Caco-2 (cell line): Measurements from ENCODE around the gene FCHSD2. TPM values are rescaled to one million over a fixed set of nuclear protein-coding genes. Genes with fewer than 3 reads are reported as not detected.

Experiments used
- BruUV-seq: library from RNA; stranded (reverse); fragments of 400-500 nt; replicated peaks from 2 replicates; lab custom pipeline; 2021; lab: Mats Ljungman, UMichigan
- CTCF ChIA-PET: fragments of 300-600 bp; sonication (Branson Sonifier 250); formaldehyde crosslinking; loops from one replicate; lab custom pipeline; 2022; ENCODE audit warnings: antibody characterized with exemption; lab: Charles Lee
- POLR2A ChIA-PET: fragments of 300-600 bp; sonication (Branson Sonifier 250); formaldehyde crosslinking; loops from one replicate; lab custom pipeline; 2022; ENCODE audit warnings: antibody characterized with exemption; lab: Charles Lee
- DNase-seq, 2 experiments: peaks; one replicate each; pipeline versions ENCODE4 v3.0.0 to v3.0.0-alpha.2; 2020 to 2022
- H3K27me3 ChIP-seq: replicated peaks from 2 replicates; pipeline ENCODE4 v1.6.0; 2011; ENCODE audit warnings: low read length; ENCODE audit not compliant: control insufficient read depth, insufficient read depth
- H3K36me3 ChIP-seq: 2 replicates; pipeline ENCODE4 v1.5.1; 2011; ENCODE audit warnings: low read length; ENCODE audit not compliant: control insufficient read depth, insufficient read depth
- H3K4me1 ChIP-seq: fragments of 250-450 bp; sonication (Bioruptor Pico); 2 replicates; pipeline ENCODE4 v1.5.1; 2020; ENCODE audit warnings: mild to moderate bottlenecking
- H3K4me3 ChIP-seq: 2 replicates; pipeline ENCODE4 v1.5.1; 2011; ENCODE audit warnings: low read depth, mild to moderate bottlenecking, control low read depth, low read length
- H3K9me3 ChIP-seq: fragments of 250-450 bp; sonication (Bioruptor Pico); 2 replicates; pipeline ENCODE4 v1.5.1; 2020; ENCODE audit warnings: mild to moderate bottlenecking, moderate library complexity
- H3K27ac Mint-ChIP-seq: one replicate; pipeline ENCODE4 v1.8.0; 2022; ENCODE audit warnings: mixed read lengths; ENCODE audit not compliant: unreplicated experiment
- H3K27me3 Mint-ChIP-seq: one replicate; pipeline ENCODE4 v1.8.0; 2022; ENCODE audit warnings: mixed read lengths; ENCODE audit not compliant: insufficient read depth, unreplicated experiment
- H3K36me3 Mint-ChIP-seq: one replicate; pipeline ENCODE4 v1.8.0; 2022; ENCODE audit warnings: mild to moderate bottlenecking, mixed read lengths; ENCODE audit not compliant: insufficient read depth, unreplicated experiment
- H3K4me1 Mint-ChIP-seq: one replicate; pipeline ENCODE4 v1.8.0; 2022; ENCODE audit warnings: low read depth, mixed read lengths; ENCODE audit not compliant: unreplicated experiment
- H3K4me3 Mint-ChIP-seq: one replicate; pipeline ENCODE4 v1.8.0; 2022; ENCODE audit warnings: mild to moderate bottlenecking, moderate library complexity, mixed read lengths; ENCODE audit not compliant: unreplicated experiment
- H3K9me3 Mint-ChIP-seq: one replicate; pipeline ENCODE4 v1.8.0; 2022; ENCODE audit warnings: mixed read lengths; ENCODE audit not compliant: unreplicated experiment
- CTCF ChIP-seq, 2 experiments: fragments of 200-600 bp in 1 of 2; IDR thresholded peaks; 1 replicate in 1 of 2; 2 replicates in 1 of 2; pipeline versions ENCODE4 v1.5.1 to v1.8.0; 2011 to 2022; ENCODE audit warnings: antibody characterized with exemption in 1 of 2, control low read depth in 1 of 2, inconsistent platforms in 1 of 2, low read depth in 1 of 2, low read length in 1 of 2, mild to moderate bottlenecking in 1 of 2, moderate library complexity in 1 of 2; ENCODE audit not compliant: insufficient read depth in 1 of 2, severe bottlenecking in 1 of 2, unreplicated experiment in 1 of 2
- intact Hi-C: fragments of 100-400 bp; cut with micrococcal nuclease; formaldehyde crosslinking; loops from one replicate; pipeline ENCODE4 v1.10.0; 2022; ENCODE audit not compliant: unreplicated experiment
- total RNA-seq: library from RNA; stranded (reverse); gene quantifications from 2 replicates; pipeline ENCODE4 v1.2.3, GENCODE V29; 2022

The FCHSD2 gene
- total RNA-seq, 1 experiment from 2014 or later = 32.7 TPM

- Mint-ChIP-seq H3K9me3 (no peaks in the 10 kb centered on the region), H3K4me3 (no peak overlapping the region), H3K27me3 (no peaks in the 10 kb centered on the region), H3K27ac (no peak overlapping the region), H3K36me3 (no peaks in the 10 kb centered on the region), H3K4me1 (no peaks in the 10 kb centered on the region)
- intact Hi-C loops = no loop called here
- peaks cover 1% of the 10 kb centered on the region; the same call in 1 of the 2 replicates for H3K36me3 ChIP-seq
- no peaks in the 10 kb centered on the region for H3K4me1 ChIP-seq
- no peak overlapping the region for H3K4me3 ChIP-seq
- 0 out of 2 replicates have a peak, but pooled peaks cover 2% of the 10 kb centered on the region for H3K9me3 ChIP-seq
- ChIA-PET CTCF (no interaction called here), POLR2A (interaction anchor here (0.6 kb wide), 1 partner anchor 614 kb away, joined by 9 read pairs; no protein-coding TSS in a partner anchor)
- no TSS peak for BruUV-seq
- no peaks in the 10 kb centered on the region for H3K27me3 ChIP-seq
- no peak for DNase-seq
- no peak for TF ChIP-seq CTCF (IDR thresholded peaks at IDR 0.05; ENCODE audit: insufficient read depth in 1 of 2, low read depth in 1 of 2, low read length in 1 of 2, severe bottlenecking in 1 of 2, unreplicated experiment in 1 of 2)
Measured at GRCh38 chr11:73117071-73117470, 25.0 kb downstream of the FCHSD2 start.

- TF ChIP-seq CTCF (IDR thresholded peaks at IDR 0.05; ENCODE audit: insufficient read depth in 1 of 2, low read depth in 1 of 2, low read length in 1 of 2, severe bottlenecking in 1 of 2, unreplicated experiment in 1 of 2) = no peak
- ChIA-PET POLR2A (interaction anchor here (0.6 kb wide), 1 partner anchor 613 kb away, joined by 9 read pairs; no protein-coding TSS in a partner anchor), CTCF (no interaction called here)
- Mint-ChIP-seq H3K4me1 (no peaks in the 10 kb centered on the region), H3K9me3 (peaks cover 3% of the 10 kb centered on the region), H3K36me3 (no peaks in the 10 kb centered on the region), H3K27ac (no peak overlapping the region), H3K27me3 (no peaks in the 10 kb centered on the region), H3K4me3 (no peak overlapping the region)
- no peak overlapping the region for H3K4me3 ChIP-seq
- H3K36me3 ChIP-seq = peaks cover 1% of the 10 kb centered on the region; the same call in 1 of the 2 replicates
- no TSS peak for BruUV-seq
- intact Hi-C loops = no loop called here
- DNase-seq = no peak
- H3K9me3 ChIP-seq = 0 out of 2 replicates have a peak, but pooled peaks cover 2% of the 10 kb centered on the region
- no peaks in the 10 kb centered on the region for H3K4me1 ChIP-seq
- no peaks in the 10 kb centered on the region for H3K27me3 ChIP-seq
Measured at GRCh38 chr11:73116636-73117035, 25.5 kb downstream of the FCHSD2 start.

GRCh38 chr11:73114835-73115220, 27.3 kb downstream of the FCHSD2 start:
- Histone ChIP-seq H3K9me3 (0 out of 2 replicates have a peak, but pooled peaks cover 2% of the 10 kb centered on the region), H3K27me3 (no peaks in the 10 kb centered on the region), H3K4me1 (no peaks in the 10 kb centered on the region), H3K36me3 (peaks cover 1% of the 10 kb centered on the region; the same call in 1 of the 2 replicates), H3K4me3 (no peak overlapping the region)
- H3K9me3 Mint-ChIP-seq = peaks cover 21% of the 10 kb centered on the region
- BruUV-seq = no TSS peak
- no peaks in the 10 kb centered on the region for H3K36me3 Mint-ChIP-seq
- no peak overlapping the region for H3K27ac Mint-ChIP-seq
- TF ChIP-seq CTCF (IDR thresholded peaks at IDR 0.05; ENCODE audit: insufficient read depth in 1 of 2, low read depth in 1 of 2, low read length in 1 of 2, severe bottlenecking in 1 of 2, unreplicated experiment in 1 of 2) = no peak
- H3K4me3 Mint-ChIP-seq = no peak overlapping the region
- DNase-seq = no peak
- POLR2A ChIA-PET = no interaction called here
- intact Hi-C loops = no loop called here
- CTCF ChIA-PET = no interaction called here
- no peaks in the 10 kb centered on the region for H3K27me3 Mint-ChIP-seq
- H3K4me1 Mint-ChIP-seq = no peaks in the 10 kb centered on the region
